GM19043 (cell line): Measurements from ENCODE around the gene LETM1.

Experiments used
- ATAC-seq: cut with Tn5 transposase; IDR thresholded peaks from one replicate; pipeline ENCODE4 v1.9.1; 2021; ENCODE audit warnings: low read depth; ENCODE audit not compliant: unreplicated experiment

The LETM1 gene

DNA sequence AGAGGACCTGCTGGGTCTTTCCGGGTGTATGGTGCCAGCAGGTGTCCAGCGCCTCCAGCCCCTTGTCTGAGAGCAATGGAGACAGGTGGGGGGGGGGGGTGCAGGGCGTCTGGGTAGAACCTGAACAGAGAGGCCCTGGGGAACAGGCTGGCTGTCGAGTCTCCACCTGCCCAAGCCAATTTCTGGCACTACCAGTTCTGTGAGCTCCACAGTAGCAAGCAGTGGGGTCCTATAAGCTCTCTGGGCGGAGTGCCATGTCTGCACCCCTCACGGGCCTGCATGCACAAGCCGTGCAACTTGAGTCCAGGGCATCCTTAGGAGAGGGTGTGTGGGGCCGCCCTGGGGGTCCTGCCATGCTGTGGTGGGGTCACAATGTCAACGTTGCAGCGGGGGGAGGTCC lies 72.9 kb downstream of the LETM1 start:
- no peak for ATAC-seq

DNA sequence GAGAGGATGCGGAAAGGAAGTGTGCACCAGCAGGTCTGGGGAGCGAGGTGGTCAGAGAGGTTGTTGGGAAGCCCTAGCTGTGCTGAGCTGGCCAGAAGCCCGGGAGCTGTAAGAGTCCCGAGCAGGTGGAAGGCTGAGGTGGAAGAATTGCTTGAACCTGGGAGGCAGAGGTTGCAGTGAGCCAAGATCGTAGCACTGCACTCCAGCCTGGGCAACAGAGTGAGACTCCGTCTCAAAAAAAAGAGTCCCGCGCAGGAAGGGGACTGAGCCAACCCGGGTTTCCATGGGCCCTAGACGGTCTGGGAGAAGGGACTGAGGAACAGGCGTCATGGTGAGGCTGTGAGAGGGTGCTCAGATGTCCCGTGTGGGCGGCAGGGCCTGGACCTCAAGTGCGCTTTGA lies 75.5 kb downstream of the LETM1 start:
- no peak for ATAC-seq

DNA sequence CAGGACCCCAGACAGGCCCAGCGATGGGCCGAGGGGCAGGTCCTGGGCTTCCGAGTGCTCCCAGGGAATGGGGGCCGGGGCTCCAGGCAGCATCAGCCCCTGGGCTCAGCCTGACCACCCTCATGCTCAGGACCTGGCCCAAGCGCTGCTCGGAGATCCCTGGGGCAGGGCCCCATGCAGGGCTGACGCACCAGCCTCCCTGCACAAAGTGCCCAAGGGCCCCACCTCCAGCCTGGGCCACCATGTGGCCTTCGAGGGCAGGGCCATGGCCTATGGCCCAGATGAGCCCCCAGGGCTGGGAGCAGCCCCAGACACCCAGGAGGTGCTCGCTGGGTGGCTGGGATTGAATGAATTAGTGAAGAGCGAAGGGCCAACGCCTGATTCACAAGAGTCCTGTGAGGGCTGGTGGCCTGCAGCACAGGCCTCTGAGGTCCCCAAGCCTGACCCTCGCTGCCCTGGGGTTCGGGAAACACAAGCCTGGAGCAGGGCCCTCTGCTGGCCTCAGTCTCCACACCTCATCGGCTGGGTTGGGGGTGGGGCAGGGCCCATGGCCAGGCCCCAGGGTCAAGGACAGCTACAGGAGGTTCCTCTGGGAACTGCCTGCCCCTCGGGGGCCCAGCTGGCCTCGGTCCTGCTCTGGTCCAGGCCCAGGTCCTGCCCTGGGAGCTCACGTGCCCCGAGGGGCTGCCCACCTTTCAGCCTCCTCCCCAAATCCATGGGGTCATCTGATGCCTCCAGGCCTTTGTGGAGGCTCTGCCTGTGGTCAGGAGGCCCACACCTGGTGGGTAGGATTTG lies 76.2 kb downstream of the LETM1 start:
- no peak for ATAC-seq

DNA sequence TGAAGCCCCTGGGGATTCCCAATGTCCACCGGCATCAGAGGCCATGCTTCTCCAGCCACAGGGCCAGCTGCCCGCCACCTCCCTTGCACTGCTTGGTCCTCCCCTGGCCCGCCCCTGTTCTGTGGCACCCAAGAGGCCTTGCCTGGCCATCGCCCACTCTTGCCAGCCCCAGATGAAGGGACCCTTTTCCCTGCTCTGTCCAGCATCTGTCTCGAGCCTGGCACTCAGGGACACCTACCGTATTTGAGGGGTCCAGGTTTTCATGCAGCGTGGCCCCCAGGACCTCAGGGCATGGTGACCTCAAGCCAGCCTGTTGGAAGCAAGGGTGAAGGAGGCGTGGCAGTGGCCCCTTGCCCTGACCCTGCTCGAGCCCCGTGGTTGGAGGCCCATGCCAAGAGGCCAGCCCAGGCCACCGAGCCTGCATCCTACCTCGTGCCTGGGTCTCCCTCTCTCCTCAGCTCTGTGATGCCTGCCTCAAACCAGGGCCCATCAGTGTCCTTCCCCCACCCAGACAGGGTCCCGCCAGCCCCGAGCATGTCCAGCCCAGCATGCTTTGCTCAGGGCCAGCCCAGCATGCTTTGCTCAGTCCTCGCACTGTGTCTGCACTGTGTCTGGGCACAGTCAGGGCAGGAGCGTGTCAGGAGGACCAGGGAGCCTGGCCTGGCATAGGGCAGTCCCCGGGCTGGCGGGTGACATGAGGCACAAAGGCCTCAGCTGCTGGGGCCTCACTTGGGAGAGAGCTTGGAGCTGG lies 77.1 kb downstream of the LETM1 start:
- no peak for ATAC-seq

DNA sequence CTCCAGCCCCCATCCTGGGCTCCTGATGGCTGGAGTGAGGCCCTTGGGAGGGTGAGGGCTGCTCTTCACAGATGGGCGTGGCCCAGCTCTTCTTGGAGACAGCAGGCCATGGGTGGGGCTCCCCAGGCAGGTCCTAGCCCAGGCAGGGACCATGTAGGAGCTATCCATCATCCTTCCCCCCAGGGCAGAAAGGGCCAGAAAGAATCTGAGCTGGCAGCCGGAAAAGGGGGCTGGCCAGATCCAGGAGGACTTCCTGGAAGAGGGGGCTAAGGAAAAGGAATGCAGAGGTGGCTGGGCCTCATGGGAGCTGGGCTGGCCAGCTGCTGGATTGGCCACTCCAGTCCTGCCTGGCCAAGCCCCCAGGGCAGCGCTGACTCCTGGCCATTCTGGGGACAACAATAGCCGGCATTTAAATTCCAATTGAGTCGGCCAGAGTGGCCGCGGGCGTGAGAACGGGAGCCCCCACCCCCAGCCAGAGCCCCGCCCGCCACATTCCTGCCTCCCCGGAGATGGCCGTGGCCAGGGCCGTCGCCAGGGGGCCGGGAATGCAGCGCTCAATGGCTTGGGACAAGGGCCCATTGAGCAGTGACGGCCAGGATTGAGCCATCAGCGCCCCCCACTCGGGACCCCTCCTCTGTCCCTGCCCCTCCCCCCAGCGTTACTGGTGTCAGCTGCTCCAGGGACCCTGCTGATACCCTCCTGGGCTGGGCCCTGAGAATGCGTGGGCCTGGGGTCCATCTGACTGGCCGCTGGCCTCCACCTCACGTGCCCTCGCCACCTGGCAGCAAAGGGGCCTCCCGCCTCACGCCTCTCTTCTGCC lies 77.9 kb downstream of the LETM1 start:
- ATAC-seq, result no peak

DNA sequence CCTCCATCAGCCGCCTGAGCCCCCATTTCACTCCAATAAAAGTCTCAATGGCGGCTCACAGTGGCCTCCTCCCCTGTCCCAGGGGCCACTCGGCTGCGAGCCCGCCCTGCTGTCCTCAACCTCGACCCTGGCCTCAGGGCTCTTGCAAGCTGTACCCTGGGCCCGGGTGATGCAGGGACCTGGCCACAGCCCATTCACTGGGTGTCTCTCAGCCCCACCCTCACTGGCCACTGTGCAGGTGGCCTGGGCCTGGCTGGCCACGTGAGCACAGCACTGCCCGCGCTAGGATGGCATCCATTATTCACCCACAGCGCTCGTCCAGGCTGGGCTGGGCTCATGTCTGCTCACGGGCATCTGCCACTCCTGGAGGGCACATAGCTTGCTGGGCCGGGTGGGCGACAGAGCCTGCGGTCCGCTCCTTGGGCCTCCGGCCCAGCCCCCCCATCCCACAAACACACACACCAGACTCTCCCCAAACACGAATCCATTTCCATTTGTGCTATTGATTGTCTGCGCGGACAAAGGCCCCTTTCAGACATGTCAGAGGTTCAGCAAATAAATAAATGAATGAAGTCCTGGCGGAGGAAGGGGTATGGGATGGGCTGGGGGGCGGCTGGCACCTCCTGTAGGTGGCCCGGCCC lies 79.3 kb downstream of the LETM1 start:
- ATAC-seq, result no peak

DNA sequence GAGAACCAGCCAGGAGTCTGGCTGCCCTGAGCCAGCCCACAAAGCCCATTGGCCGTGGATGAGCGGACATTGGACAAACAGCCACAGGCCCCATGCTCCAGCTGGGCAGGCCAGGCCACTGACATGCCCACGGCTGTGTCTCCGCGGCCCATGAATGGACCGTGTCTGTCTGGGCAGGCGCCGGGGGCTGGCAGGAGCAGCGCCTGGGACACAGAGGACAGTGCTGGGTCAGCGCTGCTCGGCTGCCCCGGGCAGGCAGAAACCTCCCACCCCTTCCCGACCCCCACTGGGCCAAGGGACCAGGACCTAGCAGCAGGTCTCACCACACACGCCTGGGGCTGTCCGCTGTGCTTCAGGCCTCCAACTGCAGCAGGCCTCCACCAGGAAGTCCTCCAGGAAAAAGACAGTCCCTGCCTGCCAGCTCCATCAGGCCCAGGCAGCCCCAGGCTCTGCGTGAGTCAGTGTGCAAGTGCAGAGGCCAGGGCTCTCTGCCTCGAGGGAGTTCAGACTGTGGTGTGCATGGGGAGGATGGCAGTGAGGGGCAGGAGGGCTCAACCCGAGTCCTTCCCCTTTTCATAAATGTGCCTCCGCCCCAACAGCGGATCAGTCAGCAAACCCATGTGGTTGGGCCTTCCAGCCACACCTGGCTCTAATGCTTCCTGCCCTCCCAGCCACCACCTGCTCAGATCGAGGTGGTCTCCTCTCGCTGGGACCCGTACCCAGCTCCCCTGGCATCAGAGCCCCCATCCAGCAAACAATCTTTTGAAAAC lies 80.0 kb downstream of the LETM1 start:
- no peak for ATAC-seq

DNA sequence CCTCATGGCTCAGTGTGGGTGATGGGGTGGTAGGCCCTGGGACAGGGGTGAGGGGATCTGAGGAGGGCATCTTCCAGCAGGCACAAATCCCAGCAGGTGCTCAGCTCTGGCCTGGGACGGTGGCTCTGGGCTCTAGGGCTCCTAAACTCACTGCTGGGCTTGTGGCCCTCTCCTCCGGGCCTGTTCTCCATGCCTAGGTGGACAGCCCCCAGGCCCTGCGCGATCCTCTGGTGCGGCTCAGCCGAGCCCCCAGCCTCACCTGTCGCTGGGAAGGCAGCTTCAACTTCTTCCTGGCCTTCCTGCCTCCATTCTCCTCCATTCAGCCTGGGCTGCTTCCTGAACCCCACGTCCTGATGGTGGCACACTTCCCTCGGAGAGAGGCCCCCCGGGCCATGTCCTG lies 82.2 kb downstream of the LETM1 start:
- ATAC-seq, result no peak

DNA sequence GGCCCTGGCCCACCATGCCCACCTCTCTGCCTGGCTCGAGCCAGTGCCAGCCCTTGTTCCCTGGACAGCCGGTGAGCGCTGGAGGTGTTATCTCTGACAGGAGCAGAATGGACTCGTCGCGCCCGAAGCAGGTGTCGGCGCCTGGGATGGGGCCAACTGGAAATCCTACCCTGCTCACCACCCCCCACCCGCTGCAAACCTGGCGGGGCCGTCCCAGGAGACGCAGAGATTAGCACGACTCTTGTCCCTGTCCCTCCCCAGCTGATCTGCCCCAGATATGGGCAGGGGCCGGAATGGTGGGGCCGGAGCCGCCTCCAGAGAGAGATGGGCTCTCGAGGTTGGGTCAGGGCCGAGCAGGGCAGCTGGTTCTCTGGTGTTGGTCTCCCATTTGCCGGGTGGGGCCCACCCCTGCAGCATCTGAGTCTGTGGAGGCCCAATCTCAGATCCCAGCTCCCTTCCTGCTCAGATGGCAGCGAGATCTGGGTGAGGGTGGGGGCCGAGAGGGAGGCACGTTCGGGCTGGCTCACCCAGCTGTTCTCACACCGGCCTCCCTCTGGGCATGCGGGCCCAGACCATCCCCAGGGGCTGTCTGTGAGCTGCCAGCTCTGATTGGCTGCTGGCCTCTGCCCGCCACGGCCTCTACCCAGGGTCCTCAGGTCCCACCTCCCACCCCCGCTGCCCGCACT lies 83.0 kb downstream of the LETM1 start:
- no peak for ATAC-seq

DNA sequence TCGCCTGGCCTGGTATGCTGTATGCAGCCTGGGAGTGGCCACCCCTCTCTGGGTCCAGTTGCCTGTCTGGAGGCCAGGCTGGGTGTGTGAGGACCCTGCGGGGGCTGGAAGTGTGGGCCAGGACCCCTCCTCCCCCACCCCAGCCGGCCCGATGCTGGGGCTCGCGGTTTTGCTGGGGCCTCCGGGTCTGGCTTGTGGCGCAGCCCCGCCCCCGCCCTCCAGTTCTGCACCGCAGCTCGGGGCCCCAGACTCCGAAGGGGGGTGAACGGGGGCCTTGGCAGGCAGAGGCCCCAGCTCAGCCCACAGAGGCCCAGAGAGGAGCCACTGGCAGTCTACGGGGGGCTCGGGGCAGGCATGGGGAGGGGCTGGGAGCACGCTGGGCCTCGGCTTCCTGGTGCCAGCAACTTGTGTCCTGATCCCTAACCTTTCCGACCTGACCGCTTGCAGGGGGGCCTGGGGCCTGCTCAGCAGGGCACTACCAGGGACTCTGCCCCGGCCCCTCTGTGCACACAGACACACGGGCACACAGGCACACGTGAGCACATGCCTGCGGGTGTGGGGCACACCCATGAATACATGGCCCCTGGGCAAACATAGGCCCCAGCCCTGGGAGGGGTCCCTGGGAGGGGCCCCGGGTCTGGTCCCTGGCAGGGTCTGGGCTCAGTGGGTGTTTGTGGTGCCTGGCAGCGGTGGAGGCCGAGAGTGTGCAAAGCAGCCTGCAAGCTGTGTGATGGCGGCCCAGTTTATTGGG lies 84.2 kb downstream of the LETM1 start:
- ATAC-seq, result no peak

DNA sequence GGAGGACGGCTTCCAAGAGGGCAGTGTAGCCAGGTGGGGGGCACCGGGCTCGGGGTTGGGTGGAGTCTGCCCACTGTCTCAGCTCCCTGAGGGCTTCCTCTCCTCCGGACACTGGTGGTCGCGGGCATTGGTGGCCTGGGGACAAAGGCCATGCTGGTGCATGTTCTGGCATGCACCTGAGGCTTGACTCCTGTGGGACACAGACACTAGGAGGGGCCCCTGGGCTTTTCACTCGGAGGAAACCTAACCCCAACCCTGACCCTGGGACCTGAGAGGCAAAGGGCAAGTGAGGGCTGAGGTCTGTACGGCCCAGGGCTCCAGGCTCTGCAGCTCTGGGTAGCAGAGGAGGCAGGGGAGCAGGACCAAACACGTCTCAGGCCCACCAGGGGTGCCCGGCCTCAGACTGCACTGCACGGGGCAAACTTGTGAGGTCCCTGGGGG lies 85.1 kb downstream of the LETM1 start:
- no peak for ATAC-seq

DNA sequence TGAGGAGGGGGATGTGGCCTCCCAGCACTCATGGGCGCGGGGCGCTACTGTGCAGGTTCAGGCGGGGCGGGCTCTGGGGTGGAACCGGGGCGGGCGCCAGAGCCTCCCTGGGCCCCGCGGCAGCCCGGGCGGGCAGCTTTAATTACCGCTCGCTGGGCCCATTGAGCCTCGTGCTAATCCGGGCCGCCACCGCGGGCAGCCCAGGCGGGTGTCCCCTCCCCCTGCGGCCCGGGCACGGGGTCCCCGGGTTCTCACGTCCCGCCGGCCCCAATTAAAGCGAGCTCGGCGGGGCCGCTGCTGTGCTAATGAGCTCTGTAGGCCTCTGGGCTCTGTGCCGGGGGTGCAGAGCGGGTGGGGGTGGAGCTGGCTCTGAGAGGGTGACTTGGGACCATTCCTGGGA lies 85.7 kb downstream of the LETM1 start:
- no peak for ATAC-seq

DNA sequence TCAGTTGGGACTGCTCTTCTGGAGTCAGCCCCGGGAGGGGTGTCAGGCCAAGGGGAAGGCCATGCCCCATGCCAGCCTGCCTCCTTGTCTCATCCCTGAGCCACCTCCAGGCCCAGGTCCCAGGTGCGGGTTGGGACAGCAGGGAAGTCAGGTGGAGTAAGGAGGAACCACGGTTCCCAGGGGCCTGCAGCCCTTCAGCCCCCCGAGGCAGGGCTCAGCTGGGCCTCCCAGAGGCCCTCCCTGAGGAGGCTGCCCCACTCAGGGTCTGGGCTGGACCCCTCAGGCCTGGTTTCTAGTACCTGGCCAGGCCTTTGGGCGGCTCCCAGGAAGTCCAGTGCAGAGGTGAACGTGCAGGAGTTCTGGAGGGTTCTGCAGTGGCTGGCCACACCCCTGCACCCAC lies 86.3 kb downstream of the LETM1 start:
- ATAC-seq, result no peak

DNA sequence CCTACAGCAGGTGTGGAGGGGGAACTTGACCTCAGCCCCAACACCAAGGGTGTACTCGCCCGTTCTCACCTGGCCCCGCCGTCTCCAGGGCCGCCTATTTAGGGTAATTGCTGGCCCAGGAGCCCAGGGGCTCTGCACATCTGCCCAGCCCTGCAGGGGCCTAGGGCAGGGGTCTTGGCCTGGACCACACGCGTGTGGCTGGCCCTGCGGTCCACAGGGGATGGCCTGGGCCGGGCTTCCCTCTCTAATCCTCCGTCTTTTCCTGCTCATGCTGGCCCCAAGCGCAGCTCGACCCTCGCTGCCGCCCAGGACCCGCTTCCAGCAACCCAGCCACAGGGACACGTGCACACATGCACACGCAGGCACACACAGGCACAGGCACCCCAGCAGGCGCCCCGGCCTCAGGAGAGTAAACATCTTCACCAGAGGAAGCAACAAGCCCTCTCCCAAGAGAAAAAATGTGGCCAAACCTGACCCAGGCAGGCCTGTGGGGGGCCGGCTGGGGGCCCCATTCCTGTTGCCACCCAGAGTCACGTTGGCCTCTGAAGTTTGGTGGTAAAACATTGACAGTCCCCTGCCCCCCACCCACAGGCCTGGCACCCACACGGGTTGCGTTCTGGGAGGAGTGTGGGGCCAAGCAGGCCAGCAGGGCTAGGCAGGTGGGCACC lies 87.5 kb downstream of the LETM1 start:
- no peak for ATAC-seq

DNA sequence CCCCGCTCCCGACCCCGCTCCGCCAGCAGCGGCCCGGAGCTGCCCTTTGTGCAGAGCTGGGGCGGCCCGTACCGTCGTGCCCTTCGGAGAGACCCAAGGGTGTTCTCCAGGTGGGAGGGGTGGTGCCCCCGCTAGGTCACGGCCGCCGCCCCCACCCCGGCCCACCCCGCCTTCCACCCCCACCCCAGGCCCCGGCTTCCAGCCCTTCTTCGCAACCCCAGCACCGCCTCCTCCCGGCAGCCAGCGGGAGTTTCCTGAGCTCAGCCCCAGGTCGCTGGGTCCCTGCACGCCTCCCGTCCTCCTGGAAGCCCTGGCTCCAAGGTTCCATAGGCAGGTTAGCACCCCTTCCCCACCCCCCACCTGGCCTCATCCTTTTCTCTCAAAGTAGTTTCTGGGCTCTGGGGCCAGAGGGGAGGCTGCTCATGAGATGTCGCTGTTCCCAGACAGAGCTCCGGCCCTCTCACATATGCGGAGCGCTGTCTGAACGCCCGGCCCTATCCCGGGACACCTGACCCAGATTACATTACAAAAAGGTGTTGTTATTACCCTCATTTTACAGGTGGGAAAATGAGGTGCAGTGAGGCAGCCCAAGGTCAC lies 88.1 kb downstream of the LETM1 start:
- ATAC-seq, result no peak

DNA sequence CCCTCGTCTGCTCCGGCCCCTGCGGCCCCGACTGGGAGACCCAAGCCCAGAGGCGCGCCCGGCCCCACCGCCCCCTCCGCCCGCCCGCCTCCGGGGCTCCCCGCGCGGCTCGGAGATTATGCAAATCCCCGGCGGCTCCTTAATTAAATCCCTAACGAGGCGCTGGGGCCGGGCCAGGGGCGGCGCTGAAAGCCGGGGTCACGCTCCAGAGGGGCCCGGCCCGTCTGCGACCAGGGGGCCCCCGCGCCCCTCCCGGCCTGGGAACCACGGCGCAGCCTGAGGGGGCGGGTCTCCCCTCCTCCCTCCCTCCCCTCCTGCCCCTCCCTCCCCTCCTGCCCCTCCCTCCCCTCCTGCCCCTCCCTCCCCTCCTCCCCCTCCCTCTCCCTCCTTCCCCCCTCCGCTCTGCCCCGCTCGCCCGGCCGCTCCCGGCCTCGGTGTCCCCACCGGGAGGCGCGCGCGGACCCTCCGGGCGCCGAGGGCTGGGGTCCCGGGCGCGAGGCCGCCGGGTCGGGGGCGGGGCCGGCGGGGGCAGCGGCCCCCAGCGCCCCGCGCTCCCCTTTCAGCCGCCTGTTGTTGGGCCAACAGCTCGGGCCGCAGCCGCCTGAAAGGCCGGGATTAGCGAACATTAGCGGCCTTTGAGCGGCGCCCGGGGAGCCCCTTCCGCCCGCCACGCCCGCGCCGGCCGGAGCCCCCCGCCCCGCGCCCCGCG lies 88.7 kb downstream of the LETM1 start:
- no peak for ATAC-seq
